ENCODE results near the gene ATP5PD. TPM values are rescaled to one million over a fixed set of nuclear protein-coding genes. Genes with fewer than 3 reads are reported as not detected.

Gene ATP5PD
- total and polyA plus RNA-seq, 2 of the 8 experiments (the other 6 are each of a cell fraction or from before 2014, with no cell fraction given): 335 to 407 TPM

GRCh38 chr17:75063201-75063600 lies 16.4 kb upstream of the ATP5PD start:
- no peak for DNase-seq (ENCODE audit: low read depth in 1 of 2, low spot score in 2 of 2)
- POLR2A ChIA-PET (ENCODE audit: partially characterized antibody): interaction anchor here (0.8 to 1.7 kb wide), 4 partner anchors 25 to 120 kb away, joined by 3 to 5 read pairs (median 3); partner anchors contain the start of gene JPT1
- H3K79me1 ChIP-seq (ENCODE audit: low read depth, low read length): peaks cover 2% of the 10 kb centered on the region; the same call in 1 of the 2 replicates
- H2BK15ac ChIP-seq (ENCODE audit: low read length): no peak overlapping the region
- H3K4me2 ChIP-seq (ENCODE audit: insufficient read depth in 1 of 2, low read depth in 2 of 2, low read length in 2 of 2): no peak overlapping the region
- H4K5ac ChIP-seq (ENCODE audit: insufficient read length, low read depth, low read length): no peak overlapping the region
- 92% methylated on average over 13 of the region's 13 CpGs; no CpG with 5 or more reads in 1 of the 2 experiments for WGBS, 2 experiments (ENCODE audit: extremely low coverage in 1 of 2, insufficient coverage in 1 of 2, insufficient read length in 1 of 2, insufficient replicate concordance in 2 of 2, low coverage in 1 of 2, low lambda C conversion rate in 2 of 2, missing lambda C conversion rate in 1 of 2)
- H2BK120ac ChIP-seq (replicated peaks; ENCODE audit: low read depth, low read length): no peak overlapping the region
- no peak overlapping the region for H2BK5ac ChIP-seq (ENCODE audit: low read depth, low read length)
- no peak overlapping the region for H3K56ac ChIP-seq (replicated peaks; ENCODE audit: insufficient read length, low read depth, low read length)
- CTCF ChIA-PET (ENCODE audit: partially characterized antibody): interaction anchor here (0.8 to 8.1 kb wide), 15 partner anchors 10 to 102 kb away, joined by 3 to 81 read pairs (median 13); partner anchors contain the start of gene SLC16A5
- H2AK5ac ChIP-seq (ENCODE audit: low read depth, low read length): no peak overlapping the region
- no peak overlapping the region for H3K14ac ChIP-seq (ENCODE audit: insufficient read length)
- no peaks in the 10 kb centered on the region for H3K23me2 ChIP-seq (ENCODE audit: low read depth, low read length)
- no peak for FAIRE-seq
- H3K9ac ChIP-seq (replicated peaks in 1 of 4; ENCODE audit: extremely low read depth in 1 of 4, low read depth in 3 of 4, low read length in 3 of 4): no peak overlapping the region
- H3K23ac ChIP-seq (ENCODE audit: insufficient read length): no peak overlapping the region
- H2AFZ ChIP-seq (ENCODE audit: low read length): no peak overlapping the region
- peaks cover 3 to 12% of the 10 kb centered on the region in 2 experiments for H4K20me1 ChIP-seq (replicated peaks in 1 of 2; ENCODE audit: control insufficient read depth in 1 of 2, insufficient read depth in 2 of 2, low read length in 2 of 2)
- H2BK12ac ChIP-seq (ENCODE audit: low read depth, low read length): no peak overlapping the region
- H3K36me3 ChIP-seq (ENCODE audit: control insufficient read depth in 2 of 4, insufficient read depth in 4 of 4, low read length in 3 of 4): peaks cover 20 to 55% (median 45%) of the 10 kb centered on the region in 4 experiments
- no peak overlapping the region for H4K8ac ChIP-seq (ENCODE audit: extremely low read depth, insufficient read depth, low read length)
- no peak overlapping the region for H3K4me3 ChIP-seq (ENCODE audit: extremely low read depth in 1 of 4, insufficient read depth in 2 of 4, low read depth in 3 of 4, low read length in 4 of 4)
- no peak overlapping the region for H3K18ac ChIP-seq (ENCODE audit: extremely low read depth, low read length)
- H3K9me3 ChIP-seq (ENCODE audit: insufficient read depth in 2 of 2, low read depth in 1 of 2, low read length in 1 of 2): no peaks in the 10 kb centered on the region
- no peak overlapping the region for H2BK20ac ChIP-seq (ENCODE audit: low read length)
- no peaks in the 10 kb centered on the region for H3K79me2 ChIP-seq (ENCODE audit: control insufficient read depth in 1 of 2, insufficient read depth in 2 of 2, low read length in 2 of 2)
- TF ChIP-seq TAF7 (optimal IDR thresholded peaks at IDR 0.05; ENCODE audit: borderline replicate concordance, low read depth, low read length) (no peak), MAX (IDR thresholded peaks at IDR 0.05) (no peak), CHD1 (IDR thresholded peaks at IDR 0.05; ENCODE audit: low read depth, low read length) (no peak), ATF3 (IDR thresholded peaks at IDR 0.05; ENCODE audit: insufficient read depth, low read depth, low read length) (no peak), SAP30 (IDR thresholded peaks at IDR 0.05; ENCODE audit: insufficient read depth, insufficient replicate concordance, low read length) (no peak), ATF2 (IDR thresholded peaks at IDR 0.05; ENCODE audit: low read length) (no peak), ASH2L (IDR thresholded peaks at IDR 0.05; ENCODE audit: low read length) (no peak), TCF12 (IDR thresholded peaks at IDR 0.05; ENCODE audit: low read depth, low read length) (no peak), RAD21 (IDR thresholded peaks at IDR 0.05 in 1 of 2, conservative IDR thresholded peaks at IDR 0.05 in 1 of 2; ENCODE audit: low read depth in 2 of 2, low read length in 2 of 2) (no peak)
- no peaks in the 10 kb centered on the region for H3K27me3 ChIP-seq (replicated peaks in 1 of 4; ENCODE audit: control insufficient read depth in 3 of 4, extremely low read depth in 1 of 4, insufficient read depth in 3 of 4, low read length in 3 of 4)
- no peak overlapping the region for H3K4ac ChIP-seq (replicated peaks; ENCODE audit: insufficient read length, low read depth, low read length)
- no peak overlapping the region for H3K27ac ChIP-seq (ENCODE audit: low read depth, low read length)
- H3K4me1 ChIP-seq (replicated peaks in 1 of 4; ENCODE audit: control insufficient read depth in 3 of 4, insufficient read depth in 4 of 4, low read length in 3 of 4): no peaks in the 10 kb centered on the region; a peak in 1 of 7 replicates
- H4K91ac ChIP-seq (replicated peaks; ENCODE audit: insufficient read length, low read length): no peak overlapping the region
